ENCODE data around the gene DNLZ. TPM values are rescaled to one million over a fixed set of nuclear protein-coding genes. Genes with fewer than 3 reads are reported as not detected.

DNLZ gene
- total RNA-seq, 1 donor from 2014 or later: 27.1 TPM

- Mint-ChIP-seq H3K9me3 (no peaks in the 10 kb centered on the region), H3K27me3 (no peaks in the 10 kb centered on the region), H3K4me1 (no peaks in the 10 kb centered on the region), H3K4me3 (no peak overlapping the region), H3K36me3 (ENCODE audit: low read depth) (peaks cover 46% of the 10 kb centered on the region), H3K27ac (no peak overlapping the region)
- ATAC-seq (ENCODE audit: low read depth) (no peak), DNase-seq (no peak)
- POLR2A ChIA-PET: no interaction called here
- intact Hi-C loops (cut with micrococcal nuclease): no loop called here
- CTCF ChIA-PET: interaction anchor here (1.1 kb wide), 1 partner anchor 9 kb away, joined by 3 read pairs; no protein-coding TSS in a partner anchor
- TF ChIP-seq CTCF (IDR thresholded peaks at IDR 0.05): no peak
Observed at GRCh38 chr9:136380381-136380780, 16.8 kb upstream of the DNLZ start.

GRCh38 chr9:136379891-136380290 lies 16.3 kb upstream of the DNLZ start:
- CTCF ChIA-PET: no interaction called here
- Mint-ChIP-seq H3K27me3 (no peaks in the 10 kb centered on the region), H3K36me3 (ENCODE audit: low read depth) (peaks cover 42% of the 10 kb centered on the region), H3K4me1 (no peaks in the 10 kb centered on the region), H3K9me3 (no peaks in the 10 kb centered on the region), H3K27ac (no peak overlapping the region), H3K4me3 (no peak overlapping the region)
- DNase-seq (no peak), ATAC-seq (ENCODE audit: low read depth) (no peak)
- no peak for TF ChIP-seq CTCF (IDR thresholded peaks at IDR 0.05)
- POLR2A ChIA-PET: no interaction called here
- intact Hi-C loops (cut with micrococcal nuclease): no loop called here

GRCh38 chr9:136379401-136379800 lies 15.9 kb upstream of the DNLZ start:
- CTCF ChIA-PET: no interaction called here
- TF ChIP-seq CTCF (IDR thresholded peaks at IDR 0.05): no peak
- no peaks in the 10 kb centered on the region for H3K4me1 Mint-ChIP-seq
- no peak overlapping the region for H3K27ac Mint-ChIP-seq
- no peaks in the 10 kb centered on the region for H3K9me3 Mint-ChIP-seq
- no peaks in the 10 kb centered on the region for H3K27me3 Mint-ChIP-seq
- H3K36me3 Mint-ChIP-seq (ENCODE audit: low read depth): peaks cover 38% of the 10 kb centered on the region
- no peak overlapping the region for H3K4me3 Mint-ChIP-seq
- no peak for ATAC-seq (ENCODE audit: low read depth)
- DNase-seq: no peak
- intact Hi-C loops (cut with micrococcal nuclease): no loop called here
- POLR2A ChIA-PET: no interaction called here

- Mint-ChIP-seq H3K27me3 (no peaks in the 10 kb centered on the region), H3K4me3 (no peak overlapping the region), H3K36me3 (ENCODE audit: low read depth) (peaks cover 33% of the 10 kb centered on the region), H3K27ac (no peak overlapping the region), H3K9me3 (no peaks in the 10 kb centered on the region), H3K4me1 (no peaks in the 10 kb centered on the region)
- ATAC-seq (ENCODE audit: low read depth) (no peak), DNase-seq (no peak)
- CTCF ChIA-PET: no interaction called here
- TF ChIP-seq CTCF (IDR thresholded peaks at IDR 0.05): no peak
- intact Hi-C loops (cut with micrococcal nuclease): no loop called here
- POLR2A ChIA-PET: no interaction called here
Observed at GRCh38 chr9:136379003-136379287, 15.4 kb upstream of the DNLZ start.

- H3K36me3 Mint-ChIP-seq (ENCODE audit: low read depth): peaks cover 29% of the 10 kb centered on the region
- H3K4me1 Mint-ChIP-seq: no peaks in the 10 kb centered on the region
- no peaks in the 10 kb centered on the region for H3K27me3 Mint-ChIP-seq
- TF ChIP-seq CTCF (IDR thresholded peaks at IDR 0.05): no peak
- POLR2A ChIA-PET: no interaction called here
- no peak overlapping the region for H3K4me3 Mint-ChIP-seq
- ATAC-seq (ENCODE audit: low read depth): no peak
- no peak for DNase-seq
- no peaks in the 10 kb centered on the region for H3K9me3 Mint-ChIP-seq
- CTCF ChIA-PET: no interaction called here
- no peak overlapping the region for H3K27ac Mint-ChIP-seq
- intact Hi-C loops (cut with micrococcal nuclease): no loop called here
Observed at GRCh38 chr9:136378170-136379002, 14.8 kb upstream of the DNLZ start.

Data from activated B cell treated with CpG ODN at 0.5 μM for 24 hours (primary cell).